Activated B cell treated with CpG ODN at 0.5 μM for 24 hours (primary cell): ENCODE measurements around the gene GP1BB. TPM values are rescaled to one million over a fixed set of nuclear protein-coding genes. Genes with fewer than 3 reads are reported as not detected.

Experiments
- ATAC-seq: fragments of 200-7000 bp; cut with Tn5 transposase; one replicate; pipeline ENCODE4 v1.10.0; 2021; ENCODE audit warnings: low read depth, mild to moderate bottlenecking, moderate library complexity
- CTCF ChIA-PET: fragments of 350-600 bp; sonication (Branson Sonifier 250); formaldehyde crosslinking; loops from one replicate; lab custom pipeline; 2021; ENCODE audit warnings: antibody characterized with exemption; lab: Charles Lee
- POLR2A ChIA-PET: fragments of 350-600 bp; sonication (Branson Sonifier 250); formaldehyde crosslinking; loops from one replicate; lab custom pipeline; 2021; ENCODE audit warnings: antibody characterized with exemption; lab: Charles Lee
- DNase-seq: peaks from one replicate; pipeline ENCODE4 v3.0.0; 2022
- H3K27ac Mint-ChIP-seq: one replicate; pipeline ENCODE4 v1.8.0; 2020; ENCODE audit warnings: mixed read lengths
- H3K27me3 Mint-ChIP-seq: one replicate; pipeline ENCODE4 v1.8.0; 2021; ENCODE audit warnings: mixed read lengths
- H3K36me3 Mint-ChIP-seq: one replicate; pipeline ENCODE4 v1.8.0; 2021; ENCODE audit warnings: low read depth, mixed read lengths
- H3K4me1 Mint-ChIP-seq: one replicate; pipeline ENCODE4 v1.8.0; 2021; ENCODE audit warnings: mixed read lengths
- H3K4me3 Mint-ChIP-seq: one replicate; pipeline ENCODE4 v1.8.0; 2020; ENCODE audit warnings: mild to moderate bottlenecking, mixed read lengths
- H3K9me3 Mint-ChIP-seq: one replicate; pipeline ENCODE4 v1.8.0; 2020; ENCODE audit warnings: mixed read lengths
- CTCF ChIP-seq: fragments of 200-600 bp; IDR thresholded peaks from one replicate; pipeline ENCODE4 v1.8.0; 2022; ENCODE audit warnings: antibody characterized with exemption, mild to moderate bottlenecking
- intact Hi-C: fragments of 100-400 bp; cut with micrococcal nuclease; formaldehyde crosslinking; loops from one replicate; pipeline ENCODE4 v1.15.1; 2024
- total RNA-seq: library from RNA; stranded (reverse); gene quantifications from 2 replicates; pipeline ENCODE4 v1.2.3, GENCODE V29; 2022

The GP1BB gene
- total RNA-seq, 1 donor from 2014 or later = not detected

GRCh38 chr22:19678949-19679521 lies 44.3 kb upstream of the GP1BB start:
- Mint-ChIP-seq H3K4me3 (no peak overlapping the region), H3K27ac (no peak overlapping the region), H3K4me1 (no peaks in the 10 kb centered on the region), H3K27me3 (peaks cover 35% of the 10 kb centered on the region), H3K36me3 (no peaks in the 10 kb centered on the region), H3K9me3 (peaks cover 4% of the 10 kb centered on the region)
- ATAC-seq (no peak), DNase-seq (no peak)
- POLR2A ChIA-PET = no interaction called here
- TF ChIP-seq CTCF = no peak
- intact Hi-C loops = no loop called here
- CTCF ChIA-PET = no interaction called here

- ATAC-seq (no peak), DNase-seq (no peak)
- no peak overlapping the region for H3K27ac Mint-ChIP-seq
- no peaks in the 10 kb centered on the region for H3K4me1 Mint-ChIP-seq
- H3K27me3 Mint-ChIP-seq = peaks cover 30% of the 10 kb centered on the region
- intact Hi-C loops = no loop called here
- no peaks in the 10 kb centered on the region for H3K36me3 Mint-ChIP-seq
- peaks cover 4% of the 10 kb centered on the region for H3K9me3 Mint-ChIP-seq
- POLR2A ChIA-PET = no interaction called here
- CTCF ChIA-PET = no interaction called here
- TF ChIP-seq CTCF = no peak
- no peak overlapping the region for H3K4me3 Mint-ChIP-seq
These were observed 43.7 kb upstream of the GP1BB start for GRCh38 chr22:19679522-19680101.

- Mint-ChIP-seq H3K27ac (no peak overlapping the region), H3K4me1 (no peaks in the 10 kb centered on the region), H3K27me3 (peaks cover 24% of the 10 kb centered on the region), H3K9me3 (peaks cover 4% of the 10 kb centered on the region), H3K36me3 (no peaks in the 10 kb centered on the region), H3K4me3 (no peak overlapping the region)
- ChIA-PET CTCF (no interaction called here), POLR2A (no interaction called here)
- intact Hi-C loops = no loop called here
- no peak for DNase-seq
- no peak for TF ChIP-seq CTCF
- no peak for ATAC-seq
These were observed 43.0 kb upstream of the GP1BB start for GRCh38 chr22:19680287-19680881.

GRCh38 chr22:19680911-19681862 lies 42.2 kb upstream of the GP1BB start:
- H3K4me1 Mint-ChIP-seq = no peaks in the 10 kb centered on the region
- CTCF ChIA-PET = no interaction called here

More at GRCh38 chr22:19680911-19681862, 42.2 kb upstream of the GP1BB start:
- H3K27me3 Mint-ChIP-seq = peaks cover 19% of the 10 kb centered on the region
- DNase-seq = no peak
- intact Hi-C loops = no loop called here
- POLR2A ChIA-PET = no interaction called here
- H3K36me3 Mint-ChIP-seq = no peaks in the 10 kb centered on the region
- TF ChIP-seq CTCF = no peak
- ATAC-seq = no peak
- peaks cover 4% of the 10 kb centered on the region for H3K9me3 Mint-ChIP-seq
- H3K4me3 Mint-ChIP-seq = no peak overlapping the region
- H3K27ac Mint-ChIP-seq = no peak overlapping the region
